Measurements from ENCODE around the gene EPS8L3.
"Not testable (repeated sequence)": the region's sequence is repeated elsewhere in the genome, so short reads cannot be mapped to it uniquely, and the experiment has no call there.

The EPS8L3 gene, protein sequence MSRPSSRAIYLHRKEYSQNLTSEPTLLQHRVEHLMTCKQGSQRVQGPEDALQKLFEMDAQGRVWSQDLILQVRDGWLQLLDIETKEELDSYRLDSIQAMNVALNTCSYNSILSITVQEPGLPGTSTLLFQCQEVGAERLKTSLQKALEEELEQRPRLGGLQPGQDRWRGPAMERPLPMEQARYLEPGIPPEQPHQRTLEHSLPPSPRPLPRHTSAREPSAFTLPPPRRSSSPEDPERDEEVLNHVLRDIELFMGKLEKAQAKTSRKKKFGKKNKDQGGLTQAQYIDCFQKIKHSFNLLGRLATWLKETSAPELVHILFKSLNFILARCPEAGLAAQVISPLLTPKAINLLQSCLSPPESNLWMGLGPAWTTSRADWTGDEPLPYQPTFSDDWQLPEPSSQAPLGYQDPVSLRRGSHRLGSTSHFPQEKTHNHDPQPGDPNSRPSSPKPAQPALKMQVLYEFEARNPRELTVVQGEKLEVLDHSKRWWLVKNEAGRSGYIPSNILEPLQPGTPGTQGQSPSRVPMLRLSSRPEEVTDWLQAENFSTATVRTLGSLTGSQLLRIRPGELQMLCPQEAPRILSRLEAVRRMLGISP

DNA sequence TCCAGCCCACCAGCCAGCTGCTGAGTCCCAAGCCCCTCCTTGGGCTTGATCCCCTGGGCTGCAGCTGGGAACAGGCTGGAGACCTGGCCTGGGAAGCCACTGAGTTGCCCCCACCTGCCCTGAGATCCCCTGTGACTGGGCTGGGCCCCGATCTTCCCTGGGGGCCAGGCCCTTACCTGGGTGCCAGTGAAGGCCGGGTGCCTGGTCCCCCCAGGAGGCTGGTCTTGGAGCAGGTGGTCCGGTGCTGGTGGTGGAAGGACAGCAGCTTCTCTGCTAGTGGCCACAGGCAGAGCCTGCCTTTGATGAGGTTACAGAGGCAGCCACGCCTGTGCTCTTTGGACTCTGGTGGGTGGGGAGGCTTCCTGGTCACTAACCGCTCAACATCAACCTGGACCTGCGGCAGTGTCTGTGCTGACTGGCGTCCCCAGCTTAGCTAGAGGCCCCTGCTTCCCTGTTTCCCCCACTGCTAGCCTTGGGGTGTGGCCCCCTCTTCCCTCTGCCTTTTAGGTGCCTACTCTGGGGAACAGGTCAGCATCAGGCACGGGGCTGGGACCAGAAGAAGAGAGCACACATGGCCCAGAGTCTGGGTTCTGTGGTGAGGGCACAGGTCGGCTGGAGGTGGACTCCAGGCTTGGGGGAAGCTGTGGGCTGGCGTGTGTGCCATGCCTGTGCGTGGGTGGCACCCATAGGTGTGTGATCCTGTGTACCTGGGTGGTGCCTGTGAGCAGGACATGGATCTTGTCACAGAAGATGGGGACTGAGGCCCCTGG lies at the start of gene EPS8L3:
Gene EPS8L3, minus strand, starts transcription at position 278 of the 770 bp plus-strand sequence. CDS start 2,174 bp downstream, outside the sequence.
- no peak for DNase-seq (ENCODE audit: low spot score)

DNA sequence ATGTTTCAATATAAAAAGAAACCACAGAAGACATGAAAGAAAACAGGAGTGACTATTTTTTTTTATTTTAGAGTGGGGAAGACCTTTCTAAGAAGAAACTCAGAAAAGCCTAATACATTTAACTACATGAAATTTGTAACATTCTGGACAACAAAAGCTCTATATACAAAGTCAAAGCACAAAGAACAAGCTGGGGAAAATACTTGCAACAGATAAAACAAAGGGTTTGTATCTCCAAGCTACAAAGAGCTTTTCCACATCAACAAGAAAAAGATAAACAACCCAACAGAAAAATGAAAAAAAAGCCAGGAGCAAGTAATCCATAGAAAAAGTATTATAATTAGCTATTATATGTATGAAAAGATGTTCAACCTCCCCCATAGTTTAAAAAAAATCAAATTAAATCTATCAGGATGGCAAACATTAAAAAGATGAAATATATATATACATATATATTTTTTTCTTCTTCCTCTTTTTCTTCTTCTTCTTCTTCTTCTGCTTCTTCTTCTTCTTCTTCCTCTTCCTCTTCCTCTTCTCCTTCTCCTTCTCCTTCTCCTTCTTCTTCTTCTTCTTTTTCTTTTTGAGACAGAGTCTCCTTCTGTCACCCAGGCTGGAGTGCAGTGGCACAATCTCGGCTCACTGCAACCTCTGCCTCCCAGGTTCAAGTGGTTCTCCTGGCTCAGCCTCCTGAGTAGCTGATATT lies 49.1 kb upstream of the EPS8L3 start:
- no peak for DNase-seq (ENCODE audit: low spot score)

DNA sequence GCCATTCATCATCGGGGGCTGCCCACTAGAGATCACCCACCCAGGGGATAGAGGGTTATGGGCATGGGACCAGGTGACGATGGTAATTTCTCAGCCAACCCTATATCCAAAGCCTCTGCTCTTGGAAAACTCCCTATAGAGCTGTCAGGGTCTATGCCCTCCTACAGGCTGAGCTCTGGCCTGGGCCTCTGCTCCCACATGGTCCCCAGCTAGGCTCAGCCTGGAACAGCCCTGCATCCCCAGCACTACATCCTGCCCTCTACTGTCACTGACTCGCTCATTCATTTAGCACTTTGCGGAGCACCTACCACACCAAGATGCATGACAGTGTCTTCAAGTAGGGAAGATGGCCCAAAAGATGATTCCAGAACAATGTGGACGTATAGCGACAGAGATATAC lies 45.0 kb upstream of the EPS8L3 start:
- DNase-seq (ENCODE audit: low spot score): no peak

DNA sequence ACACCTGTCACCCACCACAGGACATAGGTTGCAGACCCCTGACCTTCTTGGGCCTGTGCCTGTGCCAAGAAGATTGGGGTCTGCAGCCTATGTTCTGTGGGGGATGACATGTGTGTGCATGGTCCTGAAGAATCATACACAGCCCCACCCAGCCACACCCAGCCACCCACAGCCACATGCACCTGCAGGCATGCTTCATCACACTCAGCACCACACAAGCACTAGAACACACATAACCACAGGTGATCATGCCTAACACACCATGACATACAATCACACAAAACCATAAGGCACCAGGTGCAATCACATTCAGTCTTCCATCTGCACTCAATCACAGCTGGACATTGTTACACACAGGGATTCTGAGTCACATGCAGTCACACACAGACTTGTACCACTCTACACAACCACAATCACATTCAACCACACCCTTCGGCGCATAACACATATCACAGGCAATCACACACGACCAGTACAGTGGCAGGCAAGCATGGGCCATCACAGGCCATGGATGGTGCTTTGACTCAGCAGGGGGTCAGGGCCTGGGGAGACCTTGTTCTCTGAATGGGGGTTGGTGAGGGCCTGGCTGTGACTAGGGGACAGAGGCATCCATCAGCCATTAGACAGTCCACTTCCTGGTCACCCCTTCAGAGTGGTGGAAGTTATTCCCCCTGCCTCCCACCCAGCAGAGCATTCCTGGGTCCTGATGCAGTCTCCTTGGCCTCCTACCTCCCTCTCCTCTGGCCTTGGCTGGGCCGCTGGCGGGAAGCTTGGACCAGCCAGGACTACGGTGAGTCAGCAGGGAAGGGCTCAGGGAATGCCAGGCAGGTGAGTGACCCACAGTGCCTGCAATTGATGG lies 44.3 kb upstream of the EPS8L3 start:
- no peak for DNase-seq (ENCODE audit: low spot score)

DNA sequence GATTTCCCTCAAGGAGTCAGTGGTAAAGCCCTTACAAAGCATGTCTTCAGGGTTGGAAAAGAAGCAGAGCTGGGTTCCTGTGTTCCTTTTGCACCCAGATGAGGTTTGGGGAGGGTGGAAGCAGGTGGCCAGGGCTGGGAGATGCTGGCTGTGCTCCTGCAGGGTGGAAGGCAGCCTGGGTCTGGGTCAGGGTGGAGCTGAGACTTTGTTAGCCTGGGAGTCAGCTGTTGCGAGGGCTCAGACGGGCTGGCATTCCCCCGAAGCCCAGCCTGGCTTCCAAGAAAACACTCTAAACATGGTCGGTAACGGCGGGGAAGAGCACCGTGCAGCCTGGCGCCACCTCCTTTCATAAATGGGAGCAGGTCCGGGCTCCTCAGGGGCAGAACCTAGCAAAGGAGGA lies 43.7 kb upstream of the EPS8L3 start:
- no peak for DNase-seq (ENCODE audit: low spot score)

DNA sequence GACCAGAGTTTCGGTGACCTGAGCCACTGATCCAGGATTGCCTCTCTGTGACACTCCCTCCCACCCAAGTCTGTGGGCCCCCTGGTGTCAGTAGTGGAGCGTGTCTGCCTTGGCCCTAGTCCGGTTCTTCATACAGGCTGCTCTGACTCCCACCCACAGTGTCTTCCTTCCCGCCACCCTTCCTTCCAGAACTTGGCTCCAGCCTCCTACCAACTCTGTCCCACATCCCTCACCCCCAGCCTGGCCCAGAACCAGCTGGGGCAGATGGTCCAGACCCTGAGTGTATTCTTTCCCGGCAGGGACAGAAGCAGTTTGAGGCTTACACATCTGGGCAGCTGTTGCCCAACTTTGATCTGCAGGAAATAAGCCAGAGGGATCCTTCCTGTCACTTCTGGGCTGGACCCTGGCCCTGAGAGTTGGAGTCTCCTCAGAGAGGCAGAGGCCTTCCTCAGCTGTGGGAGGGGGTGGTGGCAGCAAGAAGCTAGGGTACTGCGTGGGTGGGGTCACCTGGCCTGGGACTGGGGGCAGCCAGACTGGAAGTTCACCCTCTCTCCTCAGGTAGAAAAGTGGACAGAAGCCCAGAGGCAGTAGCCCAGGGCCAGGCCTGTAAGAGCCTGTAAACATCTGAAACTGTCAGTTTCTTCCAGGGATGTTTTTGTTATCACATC lies 43.1 kb upstream of the EPS8L3 start:
- no peak for DNase-seq (ENCODE audit: low spot score)

DNA sequence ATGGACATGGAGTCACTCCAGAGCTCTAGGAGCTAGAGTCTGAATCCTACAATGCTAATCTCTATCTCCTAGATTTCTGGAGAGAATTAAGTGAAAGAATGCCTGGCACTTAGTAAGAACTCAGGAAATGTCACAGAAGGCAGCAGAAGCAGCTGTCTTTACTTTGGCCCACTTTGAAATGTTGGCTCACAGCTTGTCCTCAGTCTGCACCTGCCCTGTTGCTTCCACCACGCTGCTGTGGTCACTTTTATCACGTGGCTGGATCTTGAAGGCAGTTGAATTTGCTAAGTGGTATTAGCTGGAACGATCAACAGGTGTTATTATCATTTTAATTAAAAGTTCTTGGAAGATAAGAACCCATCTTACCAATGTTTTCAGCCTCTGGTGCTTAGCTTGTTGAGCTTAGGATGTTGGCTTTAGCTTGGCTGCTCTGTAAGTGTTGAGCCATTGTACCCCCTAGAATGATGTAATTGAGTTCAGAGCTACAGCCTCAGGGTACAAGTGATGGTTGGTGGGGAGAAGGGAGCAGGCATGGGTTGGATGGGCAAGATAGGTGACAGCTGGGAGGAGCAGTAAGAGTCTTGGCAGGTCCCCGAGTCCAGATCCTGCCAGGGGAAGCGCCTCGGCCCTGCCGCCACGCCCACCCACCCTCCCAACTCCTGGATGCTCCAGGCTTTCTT lies 41.9 kb upstream of the EPS8L3 start:
- no peak for DNase-seq (ENCODE audit: low spot score)

DNA sequence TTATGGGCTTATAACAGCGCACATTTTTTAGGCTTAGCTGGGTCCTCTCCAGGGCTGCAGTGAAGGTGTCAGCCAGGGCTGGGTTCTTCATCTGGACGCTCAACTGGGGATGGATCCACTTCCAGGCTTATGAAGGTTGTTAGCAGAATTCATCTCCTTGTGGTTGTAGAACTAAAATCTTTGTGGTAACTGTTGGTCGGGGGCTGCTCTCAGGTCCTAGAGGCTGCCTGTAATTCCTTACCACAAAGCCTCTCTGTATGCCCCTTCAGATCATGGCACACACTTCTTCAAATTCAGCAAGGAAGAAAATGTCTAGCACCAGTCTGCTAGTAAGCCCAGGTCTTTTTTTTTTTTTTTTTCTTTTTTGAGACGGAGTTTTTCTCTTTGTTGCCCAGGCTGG lies 40.9 kb upstream of the EPS8L3 start:
- no peak for DNase-seq (ENCODE audit: low spot score)

DNA sequence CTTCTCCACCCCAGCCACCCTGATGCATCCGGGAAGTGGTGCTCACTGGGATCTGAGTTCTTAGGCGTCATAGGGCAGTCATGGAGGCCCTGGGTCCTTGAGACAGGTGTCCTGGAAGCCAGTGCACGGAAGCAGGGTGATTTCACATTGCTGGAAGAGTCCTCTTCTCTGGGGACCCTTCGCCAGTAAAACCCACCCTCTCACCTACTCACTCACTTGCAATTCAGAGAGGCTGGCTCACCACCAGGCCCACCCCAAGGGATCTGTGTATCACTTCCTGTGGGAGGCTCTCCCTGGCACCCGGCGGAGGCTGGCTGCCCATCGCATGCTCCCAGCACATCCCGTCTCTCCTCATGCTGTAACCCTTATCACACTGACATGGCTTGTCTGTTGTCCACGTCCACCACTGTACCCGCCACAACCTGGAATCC lies 40.2 kb upstream of the EPS8L3 start:
- DNase-seq (ENCODE audit: low spot score): no peak

DNA sequence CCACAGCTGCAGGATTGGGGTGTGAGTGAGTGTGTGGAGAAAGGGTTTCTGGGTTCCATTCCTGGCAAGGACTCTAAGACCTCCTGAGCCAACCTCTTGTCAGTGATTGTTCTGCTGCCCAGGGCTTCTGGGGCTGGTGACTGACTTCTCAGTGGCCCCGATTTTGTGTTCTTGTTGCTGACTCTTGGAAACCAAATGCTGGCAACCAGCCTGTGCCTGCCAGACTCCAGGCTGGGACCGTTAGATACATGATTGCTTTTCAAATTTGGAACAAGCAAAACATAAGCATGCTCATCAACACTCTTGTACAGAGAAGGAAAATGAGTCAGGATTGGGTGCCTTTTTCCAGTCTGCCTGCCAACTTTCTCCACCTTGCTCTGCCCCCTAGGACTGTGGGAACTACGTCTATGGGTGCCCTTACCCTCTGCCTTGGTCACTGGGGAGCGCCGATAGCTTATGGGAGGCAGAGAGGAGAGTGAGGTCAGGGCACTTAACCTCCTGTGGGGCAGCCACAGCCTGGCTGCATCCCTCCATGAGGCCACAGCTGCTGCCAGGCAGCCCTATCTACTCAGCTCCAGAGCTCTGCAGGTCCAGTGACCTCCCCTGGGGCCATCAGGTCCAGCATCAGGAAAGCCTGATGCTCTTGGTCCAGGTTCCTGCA lies 39.3 kb upstream of the EPS8L3 start:
- DNase-seq (ENCODE audit: low spot score): peak; percentile 24

DNA sequence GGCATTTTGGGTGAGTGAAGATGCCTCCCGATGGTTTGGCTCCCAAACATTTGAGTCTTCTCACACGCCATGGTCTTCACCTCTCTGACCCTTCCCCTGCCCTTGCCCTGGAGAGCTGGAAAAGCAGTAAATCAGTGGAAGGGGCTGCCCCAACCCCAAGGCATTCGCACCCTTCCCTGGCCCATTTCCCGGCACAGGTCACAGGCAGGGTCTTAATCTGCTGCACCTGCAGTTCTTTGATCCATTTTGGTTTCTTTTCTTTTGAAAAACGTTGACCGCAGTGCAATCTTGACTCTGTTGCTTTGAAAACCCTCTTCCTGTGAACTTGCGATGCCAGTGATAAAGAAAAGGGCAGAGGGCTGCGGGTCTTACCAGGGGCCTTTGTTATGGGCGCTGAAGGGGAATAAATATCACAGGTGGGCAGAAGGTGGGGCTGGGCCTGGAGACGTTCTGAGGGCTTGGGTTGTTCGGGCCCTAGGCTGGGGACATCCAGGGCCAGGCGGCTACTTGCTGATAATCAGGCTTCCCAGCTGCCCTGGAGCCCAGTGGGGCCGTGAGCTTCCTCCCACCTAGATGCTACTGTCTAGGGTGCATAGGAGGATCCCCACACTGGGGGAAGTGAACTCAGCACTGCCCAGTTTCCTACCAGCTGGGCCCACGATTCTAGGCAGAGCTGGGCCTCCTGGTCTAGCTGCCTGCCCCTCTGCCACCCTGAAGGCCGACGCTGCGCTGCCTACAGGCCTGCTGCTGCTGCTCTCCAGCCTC lies 38.6 kb upstream of the EPS8L3 start:
- DNase-seq (ENCODE audit: low spot score): no peak

DNA sequence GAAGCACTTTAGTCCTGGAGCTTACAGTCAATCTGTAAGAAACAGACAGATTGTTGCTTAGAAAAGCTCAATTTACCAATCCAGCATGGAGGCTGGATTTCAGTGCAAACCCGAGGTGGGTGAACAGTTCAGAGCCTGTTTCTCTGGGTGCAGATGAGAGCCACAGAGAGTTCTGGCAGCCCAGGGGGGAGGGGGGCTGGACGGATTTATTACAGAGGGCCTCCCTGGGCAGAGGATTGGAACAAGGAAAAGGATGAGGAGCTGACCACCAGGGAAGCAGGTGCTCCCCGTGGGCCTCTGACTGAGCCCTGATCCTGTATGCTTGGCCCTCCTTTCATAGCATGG lies 38.0 kb upstream of the EPS8L3 start:
- DNase-seq (ENCODE audit: low spot score): no peak

DNA sequence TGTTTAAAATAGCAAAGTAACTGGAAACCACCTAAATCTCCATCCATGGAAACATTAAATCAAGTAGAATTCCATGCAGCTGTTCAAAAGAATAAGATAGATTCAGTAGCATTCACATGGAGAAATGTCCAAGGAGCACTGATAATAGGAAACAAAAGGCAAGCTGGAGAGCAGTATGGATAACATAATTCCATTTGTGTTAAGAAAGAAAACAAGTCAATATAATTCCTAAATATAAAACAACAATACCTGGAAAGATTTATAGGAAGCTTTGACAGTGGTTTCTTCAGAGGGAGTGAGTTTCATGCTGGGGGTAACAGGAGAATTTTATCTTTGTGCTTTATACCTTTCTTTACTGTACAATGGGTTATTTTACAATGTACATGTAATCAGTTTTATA lies 36.6 kb upstream of the EPS8L3 start:
- DNase-seq (ENCODE audit: low spot score): no peak

DNA sequence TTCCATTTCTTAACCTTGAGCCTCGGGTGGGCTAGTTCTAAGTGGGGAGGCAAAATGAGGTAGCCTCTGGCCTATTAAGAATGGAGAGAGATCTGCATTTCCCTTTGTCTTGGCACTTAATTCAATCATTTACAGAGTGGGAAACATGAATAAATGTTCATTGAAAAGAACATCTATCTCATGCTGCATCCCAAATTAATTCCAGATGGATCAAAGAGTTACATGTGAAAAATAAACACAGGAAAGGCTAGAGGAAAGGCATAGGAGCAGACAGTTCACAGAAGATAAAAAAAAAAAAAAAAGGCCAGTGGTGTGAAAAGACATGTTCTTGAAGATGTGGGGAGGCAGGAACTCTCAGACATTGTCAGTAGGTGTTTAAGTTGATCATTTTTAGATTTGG lies 35.7 kb upstream of the EPS8L3 start:
- DNase-seq (ENCODE audit: low spot score): no peak

DNA sequence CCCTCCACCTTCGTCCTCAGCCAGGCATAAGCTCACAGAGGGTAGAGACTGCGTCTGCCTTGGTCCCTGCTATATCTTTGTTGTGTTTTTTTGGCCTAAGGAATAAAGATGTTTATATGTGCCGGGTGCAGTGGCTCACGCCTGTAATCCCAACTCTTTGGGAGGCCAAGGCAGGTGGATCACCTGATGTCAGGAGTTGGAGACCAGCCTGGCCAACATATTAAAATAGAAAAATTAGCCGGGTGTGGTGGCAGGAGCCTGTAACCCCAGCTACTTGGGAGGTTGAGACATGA lies 33.5 kb upstream of the EPS8L3 start:
- not testable (repeated sequence) for DNase-seq (ENCODE audit: low spot score)

DNA sequence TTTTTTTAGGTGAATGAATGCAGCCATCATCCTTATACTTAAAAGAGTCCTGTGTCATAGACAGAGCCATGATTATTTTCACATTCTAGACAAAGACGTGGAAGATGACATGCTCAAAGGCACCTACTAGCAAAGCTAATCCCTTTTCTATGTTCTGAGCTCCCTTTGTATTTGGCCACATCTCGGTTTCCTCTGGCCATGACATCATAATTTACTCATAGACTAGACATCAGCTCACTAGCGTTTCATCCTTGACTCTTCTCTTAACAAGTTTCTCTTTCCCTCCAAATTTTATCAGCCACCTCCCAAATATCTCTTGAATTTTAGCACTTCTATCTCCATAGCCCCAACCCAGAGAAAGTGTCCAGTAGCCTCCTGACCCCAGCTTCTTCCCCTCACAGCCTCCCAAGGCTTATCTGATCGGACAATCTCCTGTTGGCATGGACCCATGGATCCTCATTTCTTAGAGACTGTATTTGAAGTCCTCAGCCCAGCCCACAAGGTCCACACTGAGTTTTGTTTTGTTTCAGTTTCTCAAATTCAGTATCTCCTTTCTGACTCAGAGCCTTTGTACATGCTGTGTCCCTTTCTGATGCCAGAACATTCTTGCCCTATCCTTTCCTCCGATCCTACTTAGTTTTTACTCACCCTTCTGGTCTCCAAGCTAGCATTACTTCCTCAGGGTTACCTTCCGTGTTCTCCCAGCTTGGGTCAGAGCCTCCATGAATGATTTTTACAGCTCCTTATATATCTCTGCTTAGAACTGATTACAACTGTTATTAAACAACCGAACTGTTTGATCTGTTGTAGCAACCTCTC lies 33.0 kb upstream of the EPS8L3 start:
- no peak for DNase-seq (ENCODE audit: low spot score)

DNA sequence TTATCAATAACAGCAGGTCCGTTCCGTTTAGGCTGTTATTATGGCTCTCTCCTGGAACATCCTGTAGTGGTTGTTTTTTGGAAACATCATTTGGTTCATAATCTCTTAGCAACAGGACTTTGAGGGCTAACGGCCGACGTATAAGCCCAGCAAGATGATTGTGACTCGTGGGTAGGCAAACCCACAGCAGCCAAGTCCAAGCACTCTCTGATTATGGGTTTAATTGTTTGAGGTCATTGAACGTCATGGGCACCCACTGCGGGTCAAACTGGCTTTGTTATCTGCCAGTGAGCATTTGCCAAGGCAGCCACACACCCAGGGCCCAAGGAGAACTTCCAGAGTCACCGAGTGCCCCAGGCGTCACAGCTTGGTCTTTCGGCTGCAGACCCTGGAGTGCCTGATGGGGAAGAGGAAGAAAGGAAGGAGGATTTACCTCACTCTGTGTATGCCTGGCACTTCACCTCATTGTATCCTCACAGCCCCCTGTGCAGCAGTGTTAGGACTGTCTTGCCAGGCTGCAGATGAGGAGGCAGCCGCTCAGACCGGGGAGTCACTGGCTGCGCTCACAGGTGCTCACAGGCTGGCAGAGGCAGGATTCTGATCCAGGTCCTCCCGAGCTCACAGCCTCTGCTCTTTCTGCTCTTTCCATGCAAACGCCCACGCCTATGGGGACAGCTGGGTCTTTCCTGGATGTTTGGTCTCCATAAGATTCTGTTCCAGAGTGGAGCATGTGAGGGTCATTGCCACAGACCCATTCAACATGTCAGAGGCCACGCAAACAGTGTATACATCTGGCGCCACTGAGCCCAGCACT lies 30.8 kb upstream of the EPS8L3 start:
- DNase-seq (ENCODE audit: low spot score): no peak
